Measurements from ENCODE around the gene OR6V1.

OR6V1 gene

DNA sequence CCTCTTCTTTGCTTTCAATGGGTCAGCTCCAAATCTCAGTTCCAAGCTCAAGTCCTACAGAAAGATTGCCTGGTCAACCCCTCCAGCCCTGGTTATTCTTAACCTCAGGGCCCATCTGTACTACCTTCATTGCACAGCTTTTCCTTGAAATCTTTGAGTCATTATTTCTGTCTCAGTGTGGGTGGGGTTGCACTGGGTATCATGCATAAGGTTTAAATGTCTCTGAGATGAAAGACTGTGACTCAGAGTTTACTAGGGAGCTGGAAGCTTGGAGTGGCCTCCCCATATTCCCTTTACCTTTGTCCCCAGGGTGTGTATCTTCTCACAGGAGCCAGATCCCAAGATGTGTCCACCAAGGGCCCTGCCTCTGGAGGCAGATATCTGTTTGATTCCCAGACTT lies 3.3 kb upstream of the OR6V1 start:
- no peak for TF ChIP-seq SNAI2 (CRISPR knock-in tag; IDR thresholded peaks at IDR 0.05)
- no peak for TF ChIP-seq TCF4 (CRISPR knock-in tag; IDR thresholded peaks at IDR 0.05; ENCODE audit: borderline replicate concordance)
- ATAC-seq = no peak

DNA sequence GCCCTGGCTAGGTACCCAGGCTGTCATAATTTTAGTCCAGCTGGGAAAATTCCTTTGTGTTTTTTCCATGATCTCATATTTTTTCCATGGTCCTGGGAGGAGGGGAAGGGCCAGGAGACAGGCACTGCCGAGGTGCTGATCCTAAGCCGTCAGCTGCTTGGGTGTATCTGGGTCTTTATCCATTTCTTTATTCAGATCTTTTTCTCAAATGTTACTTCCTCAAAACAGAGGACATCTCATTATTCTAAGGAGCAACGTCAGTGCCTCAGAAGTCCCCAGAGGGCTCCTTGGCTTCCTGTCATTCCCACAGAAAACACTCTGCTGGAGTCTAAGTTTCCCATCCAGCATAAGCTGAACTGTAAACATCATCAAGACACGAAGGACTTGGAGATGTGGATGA lies 2.8 kb upstream of the OR6V1 start:
- TF ChIP-seq ARNTL (CRISPR knock-in tag; IDR thresholded peaks at IDR 0.05; ENCODE audit: borderline replicate concordance, low read depth) (no peak), GLIS3 (CRISPR knock-in tag; IDR thresholded peaks at IDR 0.05) (no peak), ZFP3 (CRISPR knock-in tag; IDR thresholded peaks at IDR 0.05) (no peak), ZFP30 (CRISPR knock-in tag; IDR thresholded peaks at IDR 0.05) (no peak), TOX (CRISPR knock-in tag; IDR thresholded peaks at IDR 0.05; ENCODE audit: borderline replicate concordance) (no peak), RARB (CRISPR knock-in tag; IDR thresholded peaks at IDR 0.05) (no peak)
- ATAC-seq = no peak

DNA sequence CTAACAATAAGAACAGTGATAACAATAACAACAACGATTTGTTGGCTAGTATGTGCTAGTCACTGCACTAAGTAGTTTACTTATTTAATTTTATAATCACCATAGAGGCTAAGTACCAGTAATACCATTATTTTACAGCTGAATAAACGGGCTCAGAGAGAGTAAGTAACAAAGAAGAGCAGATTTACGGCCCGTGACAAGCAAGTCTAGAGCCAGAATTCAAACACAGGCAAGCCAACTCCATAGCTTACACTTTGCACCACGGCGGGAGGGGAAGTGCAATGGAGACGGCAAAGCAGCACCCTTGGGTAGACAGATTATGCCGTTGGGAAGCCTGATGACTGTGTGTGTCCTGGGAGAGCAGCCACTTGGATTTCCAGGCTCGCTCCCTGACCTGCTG lies 1.2 kb upstream of the OR6V1 start:
- no peak for TF ChIP-seq ZNF70 (CRISPR knock-in tag; IDR thresholded peaks at IDR 0.05)
- TF ChIP-seq, protein P1, sequence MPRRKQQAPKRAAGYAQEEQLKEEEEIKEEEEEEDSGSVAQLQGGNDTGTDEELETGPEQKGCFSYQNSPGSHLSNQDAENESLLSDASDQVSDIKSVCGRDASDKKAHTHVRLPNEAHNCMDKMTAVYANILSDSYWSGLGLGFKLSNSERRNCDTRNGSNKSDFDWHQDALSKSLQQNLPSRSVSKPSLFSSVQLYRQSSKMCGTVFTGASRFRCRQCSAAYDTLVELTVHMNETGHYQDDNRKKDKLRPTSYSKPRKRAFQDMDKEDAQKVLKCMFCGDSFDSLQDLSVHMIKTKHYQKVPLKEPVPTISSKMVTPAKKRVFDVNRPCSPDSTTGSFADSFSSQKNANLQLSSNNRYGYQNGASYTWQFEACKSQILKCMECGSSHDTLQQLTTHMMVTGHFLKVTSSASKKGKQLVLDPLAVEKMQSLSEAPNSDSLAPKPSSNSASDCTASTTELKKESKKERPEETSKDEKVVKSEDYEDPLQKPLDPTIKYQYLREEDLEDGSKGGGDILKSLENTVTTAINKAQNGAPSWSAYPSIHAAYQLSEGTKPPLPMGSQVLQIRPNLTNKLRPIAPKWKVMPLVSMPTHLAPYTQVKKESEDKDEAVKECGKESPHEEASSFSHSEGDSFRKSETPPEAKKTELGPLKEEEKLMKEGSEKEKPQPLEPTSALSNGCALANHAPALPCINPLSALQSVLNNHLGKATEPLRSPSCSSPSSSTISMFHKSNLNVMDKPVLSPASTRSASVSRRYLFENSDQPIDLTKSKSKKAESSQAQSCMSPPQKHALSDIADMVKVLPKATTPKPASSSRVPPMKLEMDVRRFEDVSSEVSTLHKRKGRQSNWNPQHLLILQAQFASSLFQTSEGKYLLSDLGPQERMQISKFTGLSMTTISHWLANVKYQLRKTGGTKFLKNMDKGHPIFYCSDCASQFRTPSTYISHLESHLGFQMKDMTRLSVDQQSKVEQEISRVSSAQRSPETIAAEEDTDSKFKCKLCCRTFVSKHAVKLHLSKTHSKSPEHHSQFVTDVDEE (CRISPR knock-in tag; IDR thresholded peaks at IDR 0.05) = no peak
- no peak for TF ChIP-seq ZFP30 (CRISPR knock-in tag; IDR thresholded peaks at IDR 0.05)
- no peak for TF ChIP-seq ISL1 (CRISPR knock-in tag; IDR thresholded peaks at IDR 0.05)
- TF ChIP-seq, protein P2, sequence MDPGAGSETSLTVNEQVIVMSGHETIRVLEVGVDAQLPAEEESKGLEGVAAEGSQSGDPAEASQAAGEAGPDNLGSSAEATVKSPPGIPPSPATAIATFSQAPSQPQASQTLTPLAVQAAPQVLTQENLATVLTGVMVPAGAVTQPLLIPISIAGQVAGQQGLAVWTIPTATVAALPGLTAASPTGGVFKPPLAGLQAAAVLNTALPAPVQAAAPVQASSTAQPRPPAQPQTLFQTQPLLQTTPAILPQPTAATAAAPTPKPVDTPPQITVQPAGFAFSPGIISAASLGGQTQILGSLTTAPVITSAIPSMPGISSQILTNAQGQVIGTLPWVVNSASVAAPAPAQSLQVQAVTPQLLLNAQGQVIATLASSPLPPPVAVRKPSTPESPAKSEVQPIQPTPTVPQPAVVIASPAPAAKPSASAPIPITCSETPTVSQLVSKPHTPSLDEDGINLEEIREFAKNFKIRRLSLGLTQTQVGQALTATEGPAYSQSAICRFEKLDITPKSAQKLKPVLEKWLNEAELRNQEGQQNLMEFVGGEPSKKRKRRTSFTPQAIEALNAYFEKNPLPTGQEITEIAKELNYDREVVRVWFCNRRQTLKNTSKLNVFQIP (CRISPR knock-in tag; IDR thresholded peaks at IDR 0.05; ENCODE audit: borderline replicate concordance, low read depth) = no peak
- TF ChIP-seq TCF4 (CRISPR knock-in tag; IDR thresholded peaks at IDR 0.05; ENCODE audit: borderline replicate concordance) = no peak
- TF ChIP-seq ZC3H10 (CRISPR knock-in tag; IDR thresholded peaks at IDR 0.05) = no peak
- no peak for TF ChIP-seq ZNF8 (CRISPR knock-in tag; IDR thresholded peaks at IDR 0.05)
- no peak; the same call in 2 of the 3 replicates for ATAC-seq

DNA sequence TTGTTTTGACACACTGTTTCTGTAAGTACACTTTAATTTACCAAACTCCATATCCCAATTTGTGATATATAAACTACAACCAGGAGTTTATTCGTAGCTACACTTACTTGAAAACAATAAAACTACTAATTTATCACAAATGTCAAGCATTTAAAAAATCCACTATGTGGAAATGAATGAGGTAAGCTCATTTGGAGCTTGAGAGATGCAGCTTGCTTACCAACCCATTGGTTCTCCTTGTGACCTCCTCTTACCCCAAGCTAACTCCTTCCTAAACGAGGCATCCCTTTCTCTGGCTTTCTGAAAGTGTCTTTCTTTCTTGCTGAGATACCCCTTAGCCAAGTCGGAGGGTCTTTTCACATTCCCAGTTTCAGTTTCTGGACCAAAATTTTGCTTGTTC lies 2.5 kb downstream of the OR6V1 start:
- no peak for ATAC-seq
- TF ChIP-seq ARNTL (CRISPR knock-in tag; IDR thresholded peaks at IDR 0.05; ENCODE audit: borderline replicate concordance, low read depth) = no peak
- TF ChIP-seq TCF4 (CRISPR knock-in tag; IDR thresholded peaks at IDR 0.05; ENCODE audit: borderline replicate concordance) = no peak
- TF ChIP-seq BACH2 (CRISPR knock-in tag; IDR thresholded peaks at IDR 0.05; ENCODE audit: borderline replicate concordance) = no peak
- TF ChIP-seq, protein P1 (CRISPR knock-in tag; IDR thresholded peaks at IDR 0.05) = no peak
- TF ChIP-seq GLIS3 (CRISPR knock-in tag; IDR thresholded peaks at IDR 0.05) = no peak
- no peak for TF ChIP-seq TOX (CRISPR knock-in tag; IDR thresholded peaks at IDR 0.05; ENCODE audit: borderline replicate concordance)
- TF ChIP-seq, protein P3, sequence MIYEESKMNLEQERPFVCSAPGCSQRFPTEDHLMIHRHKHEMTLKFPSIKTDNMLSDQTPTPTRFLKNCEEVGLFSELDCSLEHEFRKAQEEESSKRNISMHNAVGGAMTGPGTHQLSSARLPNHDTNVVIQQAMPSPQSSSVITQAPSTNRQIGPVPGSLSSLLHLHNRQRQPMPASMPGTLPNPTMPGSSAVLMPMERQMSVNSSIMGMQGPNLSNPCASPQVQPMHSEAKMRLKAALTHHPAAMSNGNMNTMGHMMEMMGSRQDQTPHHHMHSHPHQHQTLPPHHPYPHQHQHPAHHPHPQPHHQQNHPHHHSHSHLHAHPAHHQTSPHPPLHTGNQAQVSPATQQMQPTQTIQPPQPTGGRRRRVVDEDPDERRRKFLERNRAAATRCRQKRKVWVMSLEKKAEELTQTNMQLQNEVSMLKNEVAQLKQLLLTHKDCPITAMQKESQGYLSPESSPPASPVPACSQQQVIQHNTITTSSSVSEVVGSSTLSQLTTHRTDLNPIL (CRISPR knock-in tag; IDR thresholded peaks at IDR 0.05; ENCODE audit: low read depth) = no peak
- TF ChIP-seq, protein P2 (CRISPR knock-in tag; IDR thresholded peaks at IDR 0.05; ENCODE audit: borderline replicate concordance, low read depth) = no peak
- no peak for TF ChIP-seq ZNF70 (CRISPR knock-in tag; IDR thresholded peaks at IDR 0.05)
